ENCODE measurements around the gene VAMP2. TPM values are rescaled to one million over a fixed set of nuclear protein-coding genes. Genes with fewer than 3 reads are reported as not detected.
A peak's percentile ranks its signal among the peaks of the same experiment; 100 is the strongest.

Gene VAMP2
- polyA plus RNA-seq, 2 of the 4 experiments (the other 2 are of a cell fraction): 19.2 to 21.7 TPM

DNA sequence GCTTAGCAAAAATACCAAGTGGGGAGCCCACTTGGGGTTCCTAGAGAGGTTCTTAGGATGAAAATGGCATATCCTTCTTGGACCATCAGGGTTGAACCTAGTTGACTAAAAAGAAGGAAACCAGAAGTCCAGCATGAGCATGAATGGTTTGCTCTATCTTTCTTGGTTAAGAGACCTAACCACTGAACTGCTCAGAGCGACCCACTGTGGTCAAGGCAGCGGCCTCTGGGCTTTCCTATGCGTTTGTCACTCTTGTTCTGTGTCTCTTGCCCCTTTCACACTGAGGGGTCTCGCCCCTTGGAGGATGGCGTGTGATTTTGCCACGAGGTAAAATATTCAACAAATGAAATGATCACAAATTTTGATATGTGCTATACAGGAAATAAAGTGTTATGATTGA, 27.8 kb upstream of the VAMP2 start (continued):
- TF ChIP-seq NPAS2 (CRISPR knock-in tag; IDR thresholded peaks at IDR 0.05; ENCODE audit: borderline replicate concordance) (no peak), CEBPB (IDR thresholded peaks at IDR 0.05) (no peak), MAZ (IDR thresholded peaks at IDR 0.05; ENCODE audit: borderline replicate concordance, low read depth, low read length) (no peak)
- TF ChIP-seq, protein P1, sequence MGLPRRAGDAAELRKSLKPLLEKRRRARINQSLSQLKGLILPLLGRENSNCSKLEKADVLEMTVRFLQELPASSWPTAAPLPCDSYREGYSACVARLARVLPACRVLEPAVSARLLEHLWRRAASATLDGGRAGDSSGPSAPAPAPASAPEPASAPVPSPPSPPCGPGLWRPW (IDR thresholded peaks at IDR 0.05): no peak
- TF ChIP-seq, protein P2, sequence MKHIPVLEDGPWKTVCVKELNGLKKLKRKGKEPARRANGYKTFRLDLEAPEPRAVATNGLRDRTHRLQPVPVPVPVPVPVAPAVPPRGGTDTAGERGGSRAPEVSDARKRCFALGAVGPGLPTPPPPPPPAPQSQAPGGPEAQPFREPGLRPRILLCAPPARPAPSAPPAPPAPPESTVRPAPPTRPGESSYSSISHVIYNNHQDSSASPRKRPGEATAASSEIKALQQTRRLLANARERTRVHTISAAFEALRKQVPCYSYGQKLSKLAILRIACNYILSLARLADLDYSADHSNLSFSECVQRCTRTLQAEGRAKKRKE (CRISPR knock-in tag; IDR thresholded peaks at IDR 0.05; ENCODE audit: low read depth): no peak
- TF ChIP-seq, protein P3, sequence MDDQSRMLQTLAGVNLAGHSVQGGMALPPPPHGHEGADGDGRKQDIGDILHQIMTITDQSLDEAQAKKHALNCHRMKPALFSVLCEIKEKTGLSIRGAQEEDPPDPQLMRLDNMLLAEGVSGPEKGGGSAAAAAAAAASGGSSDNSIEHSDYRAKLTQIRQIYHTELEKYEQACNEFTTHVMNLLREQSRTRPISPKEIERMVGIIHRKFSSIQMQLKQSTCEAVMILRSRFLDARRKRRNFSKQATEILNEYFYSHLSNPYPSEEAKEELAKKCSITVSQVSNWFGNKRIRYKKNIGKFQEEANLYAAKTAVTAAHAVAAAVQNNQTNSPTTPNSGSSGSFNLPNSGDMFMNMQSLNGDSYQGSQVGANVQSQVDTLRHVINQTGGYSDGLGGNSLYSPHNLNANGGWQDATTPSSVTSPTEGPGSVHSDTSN (IDR thresholded peaks at IDR 0.05): no peak

DNA sequence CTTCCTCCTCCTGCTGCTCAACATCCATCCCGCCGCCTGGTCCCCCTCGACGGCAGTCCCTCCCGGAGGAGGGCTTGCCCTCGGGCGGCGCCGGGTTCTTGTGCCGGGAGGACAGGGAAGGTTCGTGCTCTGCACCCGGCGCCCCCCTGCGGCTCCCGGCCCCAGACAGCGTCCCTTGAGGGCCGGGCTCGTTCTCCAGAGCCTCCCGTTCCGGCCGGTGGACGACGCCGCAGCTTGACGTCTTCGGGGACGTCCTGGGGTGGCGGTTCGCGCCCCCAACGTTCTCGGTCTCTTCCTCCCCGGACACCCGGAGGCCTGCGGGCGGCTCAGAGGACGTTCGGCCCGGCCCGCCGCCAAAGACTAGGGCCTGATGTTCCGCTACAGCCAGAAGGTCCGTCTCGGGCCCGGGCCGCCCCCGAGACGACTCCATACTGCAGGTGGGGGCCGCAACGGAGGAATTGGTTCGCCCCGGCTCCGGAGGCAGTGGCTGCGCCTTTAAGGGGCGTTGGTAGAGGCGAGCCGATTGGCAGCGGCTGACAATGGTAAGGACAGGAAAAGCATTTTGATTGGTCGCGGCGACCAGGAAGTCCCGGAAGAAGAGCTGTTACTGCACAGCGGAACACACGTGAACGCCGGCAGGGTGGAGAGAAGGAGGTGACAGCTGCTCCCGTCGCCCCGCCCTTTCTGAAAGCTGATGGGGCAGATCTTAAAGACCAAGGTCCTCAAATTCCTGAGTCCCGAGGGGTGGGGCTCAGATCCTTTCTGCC, 27.1 kb upstream of the VAMP2 start, which contains the start of gene BORCS6:
BORCS6 (minus strand) TSS at position 470 of the 767 bp plus-strand sequence; CDS start at position 430, 40 bp downstream.
- peak; percentile 78 for FAIRE-seq
- DNase-seq (ENCODE audit: low read depth in 1 of 2, low spot score in 1 of 2): peak; percentile 97 to 99
- H3K4me3 ChIP-seq: peak within 1 kb of the TSS; percentile 71
- peak within 1 kb of the TSS; percentile 72 for H3K4me2 ChIP-seq
- H3K9me3 ChIP-seq: no peaks in the 10 kb centered on the region
- POLR2A ChIA-PET: interaction anchor here (0.6 to 2.0 kb wide), 15 partner anchors 10 to 105 kb away, joined by 3 to 23 read pairs (median 6); partner anchors contain the start of genes AURKB, CTC1, HES7 and PFAS
- ATAC-seq: peak; percentile 41 to 68
- 2% methylated on average over 37 of the region's 70 CpGs for WGBS (ENCODE audit: missing lambda C conversion rate)
- H3K4me1 ChIP-seq: peaks cover 40% of the 10 kb centered on the region
- H3K27ac ChIP-seq: peak within 1 kb of the TSS; percentile 88 to 89
- CTCF ChIA-PET: interaction anchor here (0.7 to 11.3 kb wide), 12 partner anchors 16 to 187 kb away, joined by 3 to 164 read pairs (median 6); partner anchors contain the start of genes ALOXE3 and AURKB
- TF ChIP-seq HOXB13 (CRISPR knock-in tag; IDR thresholded peaks at IDR 0.05; ENCODE audit: low read depth): no peak
- TF ChIP-seq, protein P4, sequence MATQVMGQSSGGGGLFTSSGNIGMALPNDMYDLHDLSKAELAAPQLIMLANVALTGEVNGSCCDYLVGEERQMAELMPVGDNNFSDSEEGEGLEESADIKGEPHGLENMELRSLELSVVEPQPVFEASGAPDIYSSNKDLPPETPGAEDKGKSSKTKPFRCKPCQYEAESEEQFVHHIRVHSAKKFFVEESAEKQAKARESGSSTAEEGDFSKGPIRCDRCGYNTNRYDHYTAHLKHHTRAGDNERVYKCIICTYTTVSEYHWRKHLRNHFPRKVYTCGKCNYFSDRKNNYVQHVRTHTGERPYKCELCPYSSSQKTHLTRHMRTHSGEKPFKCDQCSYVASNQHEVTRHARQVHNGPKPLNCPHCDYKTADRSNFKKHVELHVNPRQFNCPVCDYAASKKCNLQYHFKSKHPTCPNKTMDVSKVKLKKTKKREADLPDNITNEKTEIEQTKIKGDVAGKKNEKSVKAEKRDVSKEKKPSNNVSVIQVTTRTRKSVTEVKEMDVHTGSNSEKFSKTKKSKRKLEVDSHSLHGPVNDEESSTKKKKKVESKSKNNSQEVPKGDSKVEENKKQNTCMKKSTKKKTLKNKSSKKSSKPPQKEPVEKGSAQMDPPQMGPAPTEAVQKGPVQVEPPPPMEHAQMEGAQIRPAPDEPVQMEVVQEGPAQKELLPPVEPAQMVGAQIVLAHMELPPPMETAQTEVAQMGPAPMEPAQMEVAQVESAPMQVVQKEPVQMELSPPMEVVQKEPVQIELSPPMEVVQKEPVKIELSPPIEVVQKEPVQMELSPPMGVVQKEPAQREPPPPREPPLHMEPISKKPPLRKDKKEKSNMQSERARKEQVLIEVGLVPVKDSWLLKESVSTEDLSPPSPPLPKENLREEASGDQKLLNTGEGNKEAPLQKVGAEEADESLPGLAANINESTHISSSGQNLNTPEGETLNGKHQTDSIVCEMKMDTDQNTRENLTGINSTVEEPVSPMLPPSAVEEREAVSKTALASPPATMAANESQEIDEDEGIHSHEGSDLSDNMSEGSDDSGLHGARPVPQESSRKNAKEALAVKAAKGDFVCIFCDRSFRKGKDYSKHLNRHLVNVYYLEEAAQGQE (IDR thresholded peaks at IDR 0.05): no peak
- no peak for TF ChIP-seq EHMT2 (IDR thresholded peaks at IDR 0.05; ENCODE audit: low read depth)
- TF ChIP-seq RFX5 (IDR thresholded peaks at IDR 0.05): peak; percentile 67; the same call in 1 of the 2 replicates
- TF ChIP-seq, protein P5, sequence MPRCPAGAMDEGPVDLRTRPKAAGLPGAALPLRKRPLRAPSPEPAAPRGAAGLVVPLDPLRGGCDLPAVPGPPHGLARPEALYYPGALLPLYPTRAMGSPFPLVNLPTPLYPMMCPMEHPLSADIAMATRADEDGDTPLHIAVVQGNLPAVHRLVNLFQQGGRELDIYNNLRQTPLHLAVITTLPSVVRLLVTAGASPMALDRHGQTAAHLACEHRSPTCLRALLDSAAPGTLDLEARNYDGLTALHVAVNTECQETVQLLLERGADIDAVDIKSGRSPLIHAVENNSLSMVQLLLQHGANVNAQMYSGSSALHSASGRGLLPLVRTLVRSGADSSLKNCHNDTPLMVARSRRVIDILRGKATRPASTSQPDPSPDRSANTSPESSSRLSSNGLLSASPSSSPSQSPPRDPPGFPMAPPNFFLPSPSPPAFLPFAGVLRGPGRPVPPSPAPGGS (IDR thresholded peaks at IDR 0.05): peak; percentile 31; the same call in 1 of the 3 replicates
- no peak for TF ChIP-seq JUNB (IDR thresholded peaks at IDR 0.05)
- TF ChIP-seq RNF2 (IDR thresholded peaks at IDR 0.05; ENCODE audit: borderline replicate concordance, low read depth): no peak
- TF ChIP-seq, protein P6, sequence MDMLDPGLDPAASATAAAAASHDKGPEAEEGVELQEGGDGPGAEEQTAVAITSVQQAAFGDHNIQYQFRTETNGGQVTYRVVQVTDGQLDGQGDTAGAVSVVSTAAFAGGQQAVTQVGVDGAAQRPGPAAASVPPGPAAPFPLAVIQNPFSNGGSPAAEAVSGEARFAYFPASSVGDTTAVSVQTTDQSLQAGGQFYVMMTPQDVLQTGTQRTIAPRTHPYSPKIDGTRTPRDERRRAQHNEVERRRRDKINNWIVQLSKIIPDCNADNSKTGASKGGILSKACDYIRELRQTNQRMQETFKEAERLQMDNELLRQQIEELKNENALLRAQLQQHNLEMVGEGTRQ (IDR thresholded peaks at IDR 0.05): peak; percentile 86
- TF ChIP-seq POLR2A (IDR thresholded peaks at IDR 0.05; ENCODE audit: low read length): peak; percentile 65
- TF ChIP-seq KDM5A (IDR thresholded peaks at IDR 0.05): peak; percentile 41; the same call in 1 of the 2 replicates
- 0 out of 3 replicates have a peak, but pooled peaks have one; percentile 7 for TF ChIP-seq SMC3 (IDR thresholded peaks at IDR 0.05)
- TF ChIP-seq KDM1A (IDR thresholded peaks at IDR 0.05; ENCODE audit: low read depth): no peak
- no peak for TF ChIP-seq RAD21 (conservative IDR thresholded peaks at IDR 0.05 in 1 of 2, IDR thresholded peaks at IDR 0.05 in 1 of 2)
- no peak for TF ChIP-seq NFE2L2 (conservative IDR thresholded peaks at IDR 0.05; ENCODE audit: low read length)
- TF ChIP-seq ZSCAN20 (CRISPR knock-in tag; IDR thresholded peaks at IDR 0.05): no peak
- no peak for TF ChIP-seq NR3C1 (IDR thresholded peaks at IDR 0.05)
- TF ChIP-seq CBX8 (IDR thresholded peaks at IDR 0.05): no peak
- TF ChIP-seq, protein P7, sequence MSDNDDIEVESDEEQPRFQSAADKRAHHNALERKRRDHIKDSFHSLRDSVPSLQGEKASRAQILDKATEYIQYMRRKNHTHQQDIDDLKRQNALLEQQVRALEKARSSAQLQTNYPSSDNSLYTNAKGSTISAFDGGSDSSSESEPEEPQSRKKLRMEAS (IDR thresholded peaks at IDR 0.05): peak; percentile 76
- no peak for TF ChIP-seq HOXB5 (CRISPR knock-in tag; IDR thresholded peaks at IDR 0.05)
- no peak for TF ChIP-seq HDAC2 (IDR thresholded peaks at IDR 0.05)
- TF ChIP-seq BHLHE40 (IDR thresholded peaks at IDR 0.05; ENCODE audit: low read depth, low read length): no peak
- TF ChIP-seq, protein P2 (CRISPR knock-in tag; IDR thresholded peaks at IDR 0.05; ENCODE audit: low read depth): no peak
- TF ChIP-seq MAFK (IDR thresholded peaks at IDR 0.05; ENCODE audit: partially characterized antibody): peak; percentile 96
- TF ChIP-seq EP300 (IDR thresholded peaks at IDR 0.05): no peak
